Stimulated activated CD8-positive, alpha-beta memory T cell treated with anti-CD3 and anti-CD28 coated beads, Interleukin-2, amount 100 ng/mL, for 1 hour (primary cell): Measurements from ENCODE around the gene TMTC1.

ENCODE experiments used
- DNase-seq, 2 donors: peaks; one replicate each; pipeline ENCODE4 v3.0.0-alpha.2; 2020; ENCODE audit warnings: low read depth in 2 of 2

TMTC1 gene

DNA sequence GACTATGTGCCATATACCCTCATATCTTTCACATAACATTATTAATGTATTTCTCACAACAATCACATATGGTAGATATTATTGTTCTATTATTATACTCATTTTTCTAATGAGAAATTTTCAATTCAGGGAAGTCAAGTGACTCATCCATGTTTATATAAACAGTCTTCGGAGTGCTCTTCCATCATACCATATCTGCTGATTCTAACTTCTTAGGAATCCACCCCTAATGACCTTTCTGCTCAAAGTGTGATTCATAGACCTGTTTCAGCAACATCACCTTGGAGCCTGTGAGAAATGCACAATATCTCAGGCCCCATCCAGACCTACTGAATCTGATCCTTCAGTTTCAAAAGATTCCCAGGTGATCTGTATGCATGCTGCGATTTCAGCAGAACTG is 246.4 kb downstream of the TMTC1 start:
- DNase-seq = no peak

GRCh38 chr12:29534935-29535334 is 248.8 kb downstream of the TMTC1 start:
- DNase-seq = no peak

GRCh38 chr12:29533815-29534489 is 249.8 kb downstream of the TMTC1 start:
- DNase-seq = no peak

GRCh38 chr12:29531471-29531870 is 252.3 kb downstream of the TMTC1 start:
- DNase-seq = no peak

GRCh38 chr12:29530436-29530835 is 253.3 kb downstream of the TMTC1 start:
- no peak for DNase-seq

GRCh38 chr12:29528161-29528560 is 255.6 kb downstream of the TMTC1 start:
- no peak for DNase-seq

DNA sequence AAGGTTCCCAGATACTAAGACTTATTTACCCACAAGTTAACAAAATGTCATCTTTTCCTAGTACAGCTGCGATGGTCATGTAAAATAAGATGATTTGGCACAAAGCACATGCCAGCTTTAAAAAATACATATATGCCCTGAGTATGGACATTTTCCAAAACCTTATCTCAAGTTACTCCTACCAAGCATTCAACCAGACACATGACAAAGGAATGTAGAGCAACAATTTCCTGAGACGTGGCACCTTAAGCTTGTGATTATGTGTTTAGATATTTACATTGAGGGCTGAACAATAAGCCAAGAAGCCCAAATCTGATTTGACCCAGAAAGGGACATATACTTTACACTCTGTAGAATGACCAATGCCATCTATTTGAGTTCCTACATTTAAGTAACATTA is 261.8 kb downstream of the TMTC1 start:
- no peak for DNase-seq

GRCh38 chr12:29519585-29520182 is 264.1 kb downstream of the TMTC1 start:
- no peak for DNase-seq

GRCh38 chr12:29518407-29518806 is 265.3 kb downstream of the TMTC1 start:
- no peak for DNase-seq

- DNase-seq = no peak
Observed at GRCh38 chr12:29517264-29517663, 266.5 kb downstream of the TMTC1 start.

DNA sequence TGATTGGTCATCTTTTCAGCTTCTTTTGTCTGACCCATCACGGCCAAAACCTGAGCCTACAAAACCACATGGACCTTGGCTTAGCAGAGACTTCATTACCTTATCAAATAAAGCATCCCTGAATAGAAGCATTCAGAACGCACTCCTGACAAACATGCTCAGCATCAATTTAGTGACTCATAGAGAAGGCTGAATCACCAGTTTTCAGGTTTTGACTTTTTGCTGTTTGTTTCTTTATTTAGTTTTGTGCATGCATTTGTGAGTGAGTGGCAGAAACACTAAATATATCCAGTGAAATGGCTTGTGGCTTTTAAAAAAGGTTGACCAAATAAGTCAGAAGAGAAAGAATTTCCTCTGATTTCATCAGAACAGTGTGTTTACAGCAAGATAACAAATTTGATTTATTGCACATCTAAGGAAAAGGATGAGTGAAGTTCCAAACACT is 267.3 kb downstream of the TMTC1 start:
- DNase-seq = no peak

DNA sequence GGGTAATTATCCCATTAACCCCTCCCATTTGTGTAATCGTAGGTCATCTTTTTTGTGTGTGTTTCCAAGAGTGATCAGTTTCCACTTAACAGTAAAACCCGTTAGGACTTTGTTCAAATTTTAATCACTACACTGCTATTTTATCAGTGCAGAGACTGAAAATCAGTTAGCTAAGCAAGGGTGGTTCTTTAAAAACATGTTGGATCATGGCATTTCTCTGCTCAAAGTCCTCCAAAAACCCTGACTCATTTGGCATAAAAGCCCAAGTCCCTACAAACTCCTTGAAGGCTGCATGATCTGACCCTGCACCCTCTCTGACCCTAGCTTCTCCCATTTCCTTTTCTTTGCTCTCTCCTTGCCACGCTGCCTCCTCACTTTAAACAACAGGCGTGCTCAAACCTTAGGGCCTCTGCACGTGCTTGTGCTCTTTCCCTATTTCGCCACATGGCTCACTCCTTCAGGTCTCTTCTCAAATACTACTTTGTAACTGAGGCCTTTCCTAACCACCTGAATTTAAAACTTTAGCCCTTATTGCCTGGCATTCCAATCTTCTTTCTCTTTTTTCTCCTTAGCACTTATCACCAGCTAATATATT is 273.1 kb downstream of the TMTC1 start:
- no peak for DNase-seq

DNA sequence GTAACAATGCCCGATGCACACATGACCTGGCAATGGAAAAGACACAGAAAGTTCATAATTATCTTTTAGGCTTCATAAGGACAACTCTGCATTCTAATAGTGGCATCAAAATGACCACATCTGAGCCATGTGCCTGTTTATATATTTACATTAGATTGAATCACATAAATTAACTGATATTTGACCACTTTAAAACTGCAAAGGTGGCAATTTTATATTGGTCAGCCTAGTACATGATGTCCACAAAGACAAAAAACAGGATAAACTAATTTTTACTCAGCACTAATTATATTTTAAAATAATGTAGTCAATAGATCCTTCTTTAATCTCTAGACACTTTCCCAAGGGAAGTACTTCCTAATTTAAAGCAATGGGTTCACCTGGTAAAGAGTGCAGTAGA is 274.2 kb downstream of the TMTC1 start:
- DNase-seq = no peak

- DNase-seq = no peak
Observed at GRCh38 chr12:29508949-29509348, 274.8 kb downstream of the TMTC1 start.

GRCh38 chr12:29505122-29505521 is 278.6 kb downstream of the TMTC1 start:
- no peak for DNase-seq

GRCh38 chr12:29503283-29503682 is 280.5 kb downstream of the TMTC1 start:
- DNase-seq = no peak

DNA sequence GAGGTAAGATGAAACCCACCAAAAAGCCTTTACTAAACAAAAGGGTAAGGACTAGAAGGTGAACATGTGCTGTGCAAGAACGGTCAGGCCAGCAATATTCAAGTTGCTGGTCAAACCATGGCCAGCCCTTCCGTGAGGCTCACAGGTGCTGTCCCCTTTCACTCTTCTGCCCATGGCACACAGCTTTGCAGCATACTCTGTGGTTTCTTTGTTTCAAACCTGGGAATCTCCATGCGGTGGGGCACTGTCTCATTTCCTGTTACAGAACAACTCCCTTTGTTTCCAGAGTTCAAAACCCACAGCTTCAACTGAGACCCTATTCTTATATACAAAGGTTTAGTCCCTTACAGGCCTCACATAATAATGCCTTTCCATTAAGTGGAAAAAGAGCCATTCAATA is 284.5 kb downstream of the TMTC1 start:
- no peak for DNase-seq

- no peak for DNase-seq
Observed at GRCh38 chr12:29497588-29497987, 286.2 kb downstream of the TMTC1 start, which contains the start of gene OVCH1. OVCH1 (minus strand) TSS chr12:29497686; CDS start chr12:29497686, 0 bp downstream.

GRCh38 chr12:29492891-29493290 is 290.9 kb downstream of the TMTC1 start:
- DNase-seq = no peak

GRCh38 chr12:29486972-29487371 is 296.8 kb downstream of the TMTC1 start:
- no peak for DNase-seq

DNA sequence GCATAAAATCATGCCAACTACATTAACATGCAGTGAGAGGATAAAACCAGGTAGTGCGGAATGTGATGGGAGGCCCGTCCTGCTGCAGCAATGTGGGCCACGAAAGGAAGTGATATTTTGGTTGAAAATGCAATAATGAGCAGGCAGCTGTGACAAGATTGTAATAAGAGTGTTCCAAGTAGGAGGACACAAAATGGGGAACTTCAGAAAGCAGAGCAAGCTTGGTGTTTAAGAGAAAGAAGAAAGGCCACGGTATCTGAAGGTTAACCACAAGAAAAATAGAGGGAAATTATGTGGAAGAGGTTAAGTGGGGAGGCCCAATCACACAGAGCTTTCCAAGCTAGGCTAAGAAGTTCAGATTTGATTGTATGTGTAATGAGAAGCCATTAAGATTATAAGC is 320.5 kb downstream of the TMTC1 start:
- DNase-seq = no peak

- no peak for DNase-seq
Observed at GRCh38 chr12:29460082-29460481, 323.7 kb downstream of the TMTC1 start.

- no peak for DNase-seq
Observed at GRCh38 chr12:29455087-29455486, 328.7 kb downstream of the TMTC1 start.
